Neural progenitor cell (in vitro differentiated cells): Measurements from ENCODE around the gene SWI5. TPM values are rescaled to one million over a fixed set of nuclear protein-coding genes. Genes with fewer than 3 reads are reported as not detected.
A peak's percentile ranks its signal among the peaks of the same experiment; 100 is the strongest.

ENCODE experiments used
- DNase-seq: peaks from one replicate; pipeline ENCODE4 v3.0.0-alpha.2; 2016; ENCODE audit warnings: low spot score
- H2AFZ ChIP-seq: fragments of 200-600 bp; sonication (generic); replicated peaks from 2 replicates; pipeline ENCODE4 v1.6.1; 2016; ENCODE audit warnings: antibody characterized with exemption
- H3F3A ChIP-seq: fragments of 200-600 bp; sonication (generic); 2 replicates; pipeline ENCODE4 v1.6.1; 2016; ENCODE audit warnings: antibody characterized with exemption, low read depth
- H3K27ac ChIP-seq: fragments of 200-600 bp; sonication (generic); 2 replicates; pipeline ENCODE4 v1.5.1; 2016; ENCODE audit warnings: mild to moderate bottlenecking
- H3K27me3 ChIP-seq: fragments of 200-600 bp; sonication (generic); 2 replicates; pipeline ENCODE4 v1.6.1; 2016; ENCODE audit warnings: mild to moderate bottlenecking, moderate library complexity
- H3K36me3 ChIP-seq: fragments of 200-600 bp; sonication (generic); 2 replicates; pipeline ENCODE4 v1.5.1; 2016
- H3K4me1 ChIP-seq: fragments of 200-600 bp; sonication (generic); 2 replicates; pipeline ENCODE4 v1.6.1; 2016; ENCODE audit warnings: mixed run types
- H3K4me2 ChIP-seq: fragments of 200-600 bp; sonication (generic); 2 replicates; pipeline ENCODE4 v1.6.1; 2016
- H3K4me3 ChIP-seq: fragments of 200-600 bp; sonication (generic); 2 replicates; pipeline ENCODE4 v1.5.1; 2016
- H3K79me2 ChIP-seq: fragments of 200-600 bp; sonication (generic); 2 replicates; pipeline ENCODE4 v1.6.1; 2016; ENCODE audit warnings: low read depth
- H3K9ac ChIP-seq: fragments of 200-600 bp; sonication (generic); 2 replicates; pipeline ENCODE4 v1.6.1; 2016
- H3K9me3 ChIP-seq: fragments of 200-600 bp; sonication (generic); 2 replicates; pipeline ENCODE4 v1.5.1; 2016; ENCODE audit warnings: low read depth
- H4K20me1 ChIP-seq: fragments of 200-600 bp; sonication (generic); 2 replicates; pipeline ENCODE4 v1.6.1; 2016; ENCODE audit warnings: low read depth
- H3K27ac Mint-ChIP-seq: 3 replicates; pipeline ENCODE4 v1.8.0; 2021; ENCODE audit warnings: mixed read lengths
- H3K27me3 Mint-ChIP-seq: 2 replicates; pipeline ENCODE4 v1.8.0; 2022; ENCODE audit warnings: low read depth, mild to moderate bottlenecking, inconsistent platforms, moderate library complexity, mixed read lengths; ENCODE audit not compliant: insufficient read depth
- H3K36me3 Mint-ChIP-seq: 3 replicates; pipeline ENCODE4 v1.8.0; 2021; ENCODE audit warnings: mixed read lengths
- H3K4me1 Mint-ChIP-seq: 3 replicates; pipeline ENCODE4 v1.8.0; 2021; ENCODE audit warnings: mixed read lengths
- H3K4me3 Mint-ChIP-seq: 3 replicates; pipeline ENCODE4 v1.8.0; 2021; ENCODE audit warnings: mild to moderate bottlenecking, moderate library complexity, mixed read lengths
- H3K9me3 Mint-ChIP-seq: 3 replicates; pipeline ENCODE4 v1.8.0; 2020; ENCODE audit warnings: mixed read lengths
- CTCF ChIP-seq: fragments of 200-600 bp; sonication (generic); IDR thresholded peaks from 2 replicates; pipeline ENCODE4 v1.5.1; 2017; ENCODE audit warnings: antibody characterized with exemption, mild to moderate bottlenecking
- EZH2 ChIP-seq: fragments of 200-600 bp; sonication (generic); IDR thresholded peaks from 2 replicates; pipeline ENCODE4 v1.6.1; 2017; ENCODE audit warnings: antibody characterized with exemption, mild to moderate bottlenecking, moderate library complexity
- EZH2phosphoT487 ChIP-seq: fragments of 200-600 bp; sonication (generic); IDR thresholded peaks from 2 replicates; pipeline ENCODE4 v1.6.1; 2017; ENCODE audit warnings: antibody characterized with exemption
- total RNA-seq: library from RNA; depleted of rRNA; stranded (reverse); fragments of >200 nt; gene quantifications from 2 replicates; pipeline ENCODE4 v1.2.3, GENCODE V29; 2015; ENCODE audit warnings: low replicate concordance

The SWI5 gene
- total RNA-seq, 1 donor from 2014 or later: 15.0 TPM

GRCh38 chr9:128258326-128258725, 17.8 kb upstream of the SWI5 start:
- no peak overlapping the region for H3K4me3 ChIP-seq

GRCh38 chr9:128259156-128259555, 16.9 kb upstream of the SWI5 start:
- Histone ChIP-seq H3K79me2 (no peaks in the 10 kb centered on the region), H3K27ac (no peak overlapping the region), H2AFZ (no peak overlapping the region), H3K4me3 (no peak overlapping the region), H3K9me3 (no peaks in the 10 kb centered on the region), H4K20me1 (peaks cover 15% of the 10 kb centered on the region), H3K4me1 (no peaks in the 10 kb centered on the region), H3K36me3 (no peaks in the 10 kb centered on the region), H3K27me3 (no peaks in the 10 kb centered on the region), H3K9ac (no peak overlapping the region), H3F3A (peaks cover 5% of the 10 kb centered on the region), H3K4me2 (no peak overlapping the region)
- no peaks in the 10 kb centered on the region for H3K9me3 Mint-ChIP-seq
- no peak for DNase-seq
- no peak overlapping the region for H3K4me3 Mint-ChIP-seq
- H3K36me3 Mint-ChIP-seq: peaks cover 23% of the 10 kb centered on the region
- TF ChIP-seq EZH2 (no peak), EZH2phosphoT487 (no peak), CTCF (no peak)
- peaks cover 5% of the 10 kb centered on the region for H3K4me1 Mint-ChIP-seq
- peak overlapping the region; percentile 69 for H3K27ac Mint-ChIP-seq
- H3K27me3 Mint-ChIP-seq: peaks cover 9% of the 10 kb centered on the region

More at GRCh38 chr9:128258326-128258725, 17.8 kb upstream of the SWI5 start:
- Mint-ChIP-seq H3K9me3 (no peaks in the 10 kb centered on the region), H3K36me3 (peaks cover 23% of the 10 kb centered on the region), H3K27me3 (peaks cover 8% of the 10 kb centered on the region), H3K4me1 (peaks cover 5% of the 10 kb centered on the region), H3K4me3 (no peak overlapping the region), H3K27ac (no peak overlapping the region)
- no peaks in the 10 kb centered on the region for H3K79me2 ChIP-seq
- no peak for DNase-seq
- no peaks in the 10 kb centered on the region for H3K27me3 ChIP-seq
- no peaks in the 10 kb centered on the region for H3K36me3 ChIP-seq
- TF ChIP-seq EZH2: no peak
- no peak for TF ChIP-seq CTCF
- no peak for TF ChIP-seq EZH2phosphoT487
- H3K9ac ChIP-seq: no peak overlapping the region
- H2AFZ ChIP-seq: no peak overlapping the region
- H3K27ac ChIP-seq: no peak overlapping the region
- peaks cover 15% of the 10 kb centered on the region for H4K20me1 ChIP-seq
- no peak overlapping the region for H3K4me2 ChIP-seq
- no peaks in the 10 kb centered on the region for H3K4me1 ChIP-seq
- peaks cover 5% of the 10 kb centered on the region for H3F3A ChIP-seq
- H3K9me3 ChIP-seq: no peaks in the 10 kb centered on the region

GRCh38 chr9:128260340-128260739, 15.7 kb upstream of the SWI5 start:
- DNase-seq: no peak
- Mint-ChIP-seq H3K9me3 (no peaks in the 10 kb centered on the region), H3K27me3 (peaks cover 4% of the 10 kb centered on the region), H3K27ac (no peak overlapping the region), H3K4me1 (no peaks in the 10 kb centered on the region), H3K4me3 (no peak overlapping the region), H3K36me3 (peaks cover 28% of the 10 kb centered on the region)
- TF ChIP-seq EZH2: no peak
- TF ChIP-seq EZH2phosphoT487: no peak
- TF ChIP-seq CTCF: no peak
- H3K4me3 ChIP-seq: no peak overlapping the region
- no peak overlapping the region for H3K4me2 ChIP-seq
- no peaks in the 10 kb centered on the region for H3K9me3 ChIP-seq
- H3K27me3 ChIP-seq: no peaks in the 10 kb centered on the region
- H3K9ac ChIP-seq: no peak overlapping the region
- H4K20me1 ChIP-seq: peaks cover 9% of the 10 kb centered on the region
- H3K27ac ChIP-seq: no peak overlapping the region
- no peaks in the 10 kb centered on the region for H3K4me1 ChIP-seq
- H3K79me2 ChIP-seq: no peaks in the 10 kb centered on the region
- H3K36me3 ChIP-seq: no peaks in the 10 kb centered on the region
- no peak overlapping the region for H2AFZ ChIP-seq
- peaks cover 5% of the 10 kb centered on the region for H3F3A ChIP-seq
